Right lobe of liver (tissue), 6 donors: Measurements from ENCODE around the gene CASR. TPM values are rescaled to one million over a fixed set of nuclear protein-coding genes. Genes with fewer than 3 reads are reported as not detected.

Experiments used
- ATAC-seq, 4 donors: fragments of 200-7000 bp; cut with Tn5 transposase; one replicate each; pipeline ENCODE4 v1.9.1; 2020; ENCODE audit warnings: mild to moderate bottlenecking in 4 of 4, moderate library complexity in 4 of 4
- DNase-seq, 3 donors: peaks; one replicate each; pipeline ENCODE4 v3.0.0-alpha.2; 2020
- H3K27ac ChIP-seq, 3 donors: fragments of 200-600 bp; one replicate each; pipeline ENCODE4 v1.8.0; 2022
- H3K27me3 ChIP-seq, 2 donors: fragments of 200-600 bp; one replicate each; pipeline ENCODE4 v1.8.0; 2022
- H3K36me3 ChIP-seq, 4 donors: fragments of 200-600 bp; sonication (generic) in 1 of 4; one replicate each; pipeline versions ENCODE4 v1.5.1 to v1.8.0; 2017 to 2022; ENCODE audit warnings: control low read depth in 1 of 4
- H3K4me1 ChIP-seq, 4 donors: fragments of 200-600 bp; sonication (generic) in 1 of 4; one replicate each; pipeline versions ENCODE4 v1.5.1 to v1.8.0; 2017 to 2022; ENCODE audit warnings: control low read depth in 1 of 4
- H3K4me3 ChIP-seq, 3 donors: fragments of 200-600 bp; one replicate each; pipeline ENCODE4 v1.8.0; 2022
- H3K9me3 ChIP-seq, 4 donors: fragments of 200-600 bp; sonication (generic) in 1 of 4; one replicate each; pipeline versions ENCODE4 v1.5.1 to v1.8.0; 2017 to 2022; ENCODE audit warnings: control low read depth in 1 of 4
- POLR2A ChIP-seq: fragments of 450-650 bp; IDR thresholded peaks from one replicate; pipeline ENCODE4 v1.6.1; 2017; ENCODE audit warnings: antibody characterized with exemption, mild to moderate bottlenecking
- WGBS: methylation state at CpG from one replicate; pipeline ENCODE4 v1.1.6; 2018; ENCODE audit warnings: low coverage, low lambda C conversion rate; ENCODE audit not compliant: insufficient coverage; ENCODE audit errors: missing lambda C conversion rate; 5-methylcytosine and 5-hydroxymethylcytosine counted together
- intact Hi-C, 2 donors: fragments of 100-400 bp; cut with DNase I; formaldehyde crosslinking; loops; one replicate each; pipeline versions ENCODE4 v1.11.2 to v1.14.1; 2022
- total RNA-seq, 6 experiments: library from RNA; depleted of rRNA in 2 of 6; stranded (reverse); fragments of >200 nt in 2 of 6; fragmentation: NEBNext Ultra II Directional in 3 of 6; extraction: Animal tissue kit (Norgen Biotek cat#: 25700) in 3 of 6; gene quantifications; one replicate each; pipeline versions ENCODE4 v1.1.0 to v1.2.4, GENCODE V29; 2016 to 2023
- TF ChIP-seq, protein P1 (sequence below), 4 donors: fragments of 200-600 bp in 3 of 4; fragments of 450-650 bp in 1 of 4; IDR thresholded peaks; one replicate each; pipeline versions ENCODE4 v1.5.1 to v1.8.0; 2016 to 2022; ENCODE audit warnings: antibody characterized with exemption in 4 of 4, mild to moderate bottlenecking in 2 of 4
- donor health status: DM: no; HTN: yes; CAD: no.
- donor health status: DM: no; HTN: no; CAD: no.
- donor health status: DM: no; HTN: no; CAD: no.
- donor health status: DM: no; HTN: yes; CAD: no.
- donor health status: DM: no; HTN: yes; CAD: no.

The CASR gene
- total RNA-seq, 6 experiments from 2014 or later = 0.06 to 0.16 (median 0.13) TPM; not detected in 1

DNA sequence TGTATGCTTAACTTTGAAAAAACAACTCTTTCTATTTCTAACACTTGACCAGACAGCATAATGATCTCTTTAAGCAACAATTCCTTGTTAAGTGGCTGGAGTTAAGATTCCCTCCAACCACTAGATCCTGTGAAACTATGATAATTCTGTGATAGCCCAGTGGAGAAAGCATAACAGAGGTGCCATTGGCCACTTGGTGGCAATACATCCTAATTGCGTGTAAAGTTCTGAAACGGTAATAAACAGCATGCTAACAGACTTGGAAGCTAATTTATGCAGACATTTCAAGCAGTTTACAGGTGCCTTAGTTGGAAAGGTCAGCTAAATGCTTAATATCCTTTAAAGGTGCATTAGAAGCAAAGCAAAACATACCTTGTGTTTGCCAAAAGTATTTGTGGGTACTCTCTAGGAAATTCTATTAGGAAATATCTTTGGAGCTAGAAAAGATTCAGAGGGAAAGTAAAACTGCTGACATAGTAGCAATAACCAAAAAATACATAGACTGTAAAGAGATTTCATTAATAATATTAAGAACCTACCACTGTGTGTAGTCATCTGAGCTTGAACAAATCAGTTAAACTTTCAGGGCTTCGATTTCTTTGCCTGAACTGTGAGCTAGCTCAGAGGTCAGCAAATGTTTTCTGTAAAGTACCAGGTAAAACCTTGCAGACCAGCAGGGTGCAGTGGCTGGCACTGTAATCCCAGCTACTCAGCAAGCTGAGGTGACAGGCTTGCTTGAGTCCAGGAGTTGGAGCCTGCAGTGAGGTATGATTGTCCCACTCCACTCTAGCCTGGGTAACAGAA, 122.6 kb downstream of the CASR start:
- H3K27ac ChIP-seq = peak overlapping the region in 2 of 3 donors; percentile 50 to 56
- H3K4me1 ChIP-seq = peaks cover 0 to 12% (median 6%) of the 10 kb centered on the region in 4 donors
- WGBS = 2% methylated on average over 2 of the region's 3 CpGs
- no peak for TF ChIP-seq POLR2A
- TF ChIP-seq, protein P1, sequence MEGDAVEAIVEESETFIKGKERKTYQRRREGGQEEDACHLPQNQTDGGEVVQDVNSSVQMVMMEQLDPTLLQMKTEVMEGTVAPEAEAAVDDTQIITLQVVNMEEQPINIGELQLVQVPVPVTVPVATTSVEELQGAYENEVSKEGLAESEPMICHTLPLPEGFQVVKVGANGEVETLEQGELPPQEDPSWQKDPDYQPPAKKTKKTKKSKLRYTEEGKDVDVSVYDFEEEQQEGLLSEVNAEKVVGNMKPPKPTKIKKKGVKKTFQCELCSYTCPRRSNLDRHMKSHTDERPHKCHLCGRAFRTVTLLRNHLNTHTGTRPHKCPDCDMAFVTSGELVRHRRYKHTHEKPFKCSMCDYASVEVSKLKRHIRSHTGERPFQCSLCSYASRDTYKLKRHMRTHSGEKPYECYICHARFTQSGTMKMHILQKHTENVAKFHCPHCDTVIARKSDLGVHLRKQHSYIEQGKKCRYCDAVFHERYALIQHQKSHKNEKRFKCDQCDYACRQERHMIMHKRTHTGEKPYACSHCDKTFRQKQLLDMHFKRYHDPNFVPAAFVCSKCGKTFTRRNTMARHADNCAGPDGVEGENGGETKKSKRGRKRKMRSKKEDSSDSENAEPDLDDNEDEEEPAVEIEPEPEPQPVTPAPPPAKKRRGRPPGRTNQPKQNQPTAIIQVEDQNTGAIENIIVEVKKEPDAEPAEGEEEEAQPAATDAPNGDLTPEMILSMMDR (IDR thresholded peaks at IDR 0.05) = peak; percentile 35 to 45 (median 40)
- H3K4me3 ChIP-seq = peak overlapping the region in 2 of 3 donors; percentile 7 to 28
- ATAC-seq (peak; percentile 97 to 99 (median 98)), DNase-seq (peak; percentile 49 to 74 (median 72))
- intact Hi-C loops = no loop called here
- H3K27me3 ChIP-seq = no peaks in the 10 kb centered on the region
- H3K36me3 ChIP-seq = no peaks in the 10 kb centered on the region
- H3K9me3 ChIP-seq = no peaks in the 10 kb centered on the region

DNA sequence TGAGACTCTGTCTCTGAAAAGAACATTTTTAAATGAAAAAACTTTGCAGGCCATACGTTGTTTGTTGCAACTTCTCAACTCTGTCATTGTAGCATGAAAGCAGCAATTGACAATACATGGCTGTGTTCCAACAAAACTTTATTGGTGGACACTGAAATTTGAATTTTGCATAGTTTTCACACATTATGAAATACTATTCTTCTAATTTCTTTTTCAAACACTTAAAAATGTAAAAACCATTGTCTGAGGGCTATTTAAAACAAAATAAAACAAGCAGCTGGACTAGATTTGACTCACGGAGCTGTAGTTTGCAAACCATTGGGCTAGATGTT, 123.1 kb downstream of the CASR start:
- DNase-seq (no peak), ATAC-seq (no peak)
- peaks cover 0 to 12% (median 6%) of the 10 kb centered on the region in 4 donors for H3K4me1 ChIP-seq
- intact Hi-C loops = no loop called here
- 51% methylated on average over 2 of the region's 2 CpGs for WGBS
- no peak for TF ChIP-seq POLR2A
- TF ChIP-seq, protein P1 (IDR thresholded peaks at IDR 0.05) = no peak
- H3K4me3 ChIP-seq = no peak overlapping the region
- peak overlapping the region in 1 of 3 donors; percentile 50 for H3K27ac ChIP-seq
- no peaks in the 10 kb centered on the region for H3K36me3 ChIP-seq
- no peaks in the 10 kb centered on the region for H3K27me3 ChIP-seq
- no peaks in the 10 kb centered on the region for H3K9me3 ChIP-seq

DNA sequence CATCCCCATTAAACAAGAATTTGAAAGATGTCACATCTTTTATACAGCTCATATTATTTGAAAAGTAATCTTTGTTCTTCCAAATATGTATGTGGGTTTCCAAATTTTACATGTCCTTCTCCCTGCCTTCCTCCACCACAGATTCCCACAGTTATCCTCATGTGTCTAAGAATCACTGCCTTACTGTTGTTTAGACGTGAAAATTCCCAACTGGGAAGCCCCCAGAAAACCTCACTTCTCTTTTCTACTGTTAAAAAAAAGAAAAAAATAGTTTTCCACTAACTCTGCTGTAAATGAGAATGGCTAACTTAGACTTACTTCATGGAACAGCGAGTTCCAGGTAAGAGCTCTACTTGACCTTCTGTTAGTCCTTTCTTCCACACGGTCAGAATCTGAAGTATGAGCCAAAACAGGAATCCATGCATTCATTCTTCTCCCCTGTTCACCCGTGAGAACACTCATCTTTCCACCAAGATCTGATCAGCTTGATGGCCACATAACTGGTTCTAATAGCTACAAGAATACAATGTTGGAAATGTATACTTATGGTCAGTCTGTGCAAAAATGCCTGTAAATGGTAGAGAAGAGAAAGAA, 123.7 kb downstream of the CASR start:
- no peak for ATAC-seq
- no peak overlapping the region for H3K4me3 ChIP-seq
- H3K4me1 ChIP-seq = peaks cover 0 to 12% (median 6%) of the 10 kb centered on the region in 4 donors
- DNase-seq = no peak
- TF ChIP-seq POLR2A = no peak
- TF ChIP-seq, protein P1 (IDR thresholded peaks at IDR 0.05) = no peak
- H3K9me3 ChIP-seq = no peaks in the 10 kb centered on the region
- no peaks in the 10 kb centered on the region for H3K36me3 ChIP-seq
- H3K27ac ChIP-seq = no peak overlapping the region
- 81% methylated on average over 4 of the region's 4 CpGs for WGBS
- intact Hi-C loops = no loop called here
- no peaks in the 10 kb centered on the region for H3K27me3 ChIP-seq

DNA sequence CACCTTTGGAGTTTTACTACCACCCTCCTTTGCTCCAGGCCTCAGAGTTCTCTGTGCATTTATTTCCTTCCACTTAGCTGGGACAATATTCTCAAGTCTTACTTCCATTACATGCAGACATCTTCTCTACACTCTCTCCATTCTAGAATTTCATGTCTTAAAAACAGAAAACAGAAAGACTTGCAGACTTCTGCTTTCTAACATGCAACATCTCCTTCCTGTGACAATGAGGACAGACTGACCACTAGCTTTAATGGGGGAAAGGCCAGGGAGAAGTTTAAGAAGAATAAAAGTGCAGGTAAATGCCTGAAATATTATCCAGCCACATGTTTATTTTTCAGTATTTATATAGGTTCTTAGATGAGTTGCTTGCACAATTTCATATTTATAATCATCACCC, 124.5 kb downstream of the CASR start:
- Histone ChIP-seq H3K4me3 (no peak overlapping the region), H3K4me1 (peaks cover 0 to 12% (median 6%) of the 10 kb centered on the region in 4 donors), H3K27me3 (no peaks in the 10 kb centered on the region), H3K27ac (no peak overlapping the region), H3K9me3 (no peaks in the 10 kb centered on the region), H3K36me3 (no peaks in the 10 kb centered on the region)
- no peak for ATAC-seq
- DNase-seq = no peak
- intact Hi-C loops = no loop called here
- TF ChIP-seq, protein P1 (IDR thresholded peaks at IDR 0.05) = no peak
- TF ChIP-seq POLR2A = no peak
